Stimulated activated CD4-positive, alpha-beta T cell treated with anti-CD3 and anti-CD28 coated beads, Interleukin-15, amount 100 ng/mL, for 48 hours (primary cell): ENCODE measurements around the gene IGF2BP2.
A peak's percentile ranks its signal among the peaks of the same experiment; 100 is the strongest.
"Not testable (repeated sequence)": the region's sequence is repeated elsewhere in the genome, so short reads cannot be mapped to it uniquely, and the experiment has no call there.

Experiments
- DNase-seq, 2 donors: peaks; one replicate each; pipeline ENCODE4 v3.0.0-alpha.2; 2020; ENCODE audit warnings: low read depth in 2 of 2

The IGF2BP2 gene

DNA sequence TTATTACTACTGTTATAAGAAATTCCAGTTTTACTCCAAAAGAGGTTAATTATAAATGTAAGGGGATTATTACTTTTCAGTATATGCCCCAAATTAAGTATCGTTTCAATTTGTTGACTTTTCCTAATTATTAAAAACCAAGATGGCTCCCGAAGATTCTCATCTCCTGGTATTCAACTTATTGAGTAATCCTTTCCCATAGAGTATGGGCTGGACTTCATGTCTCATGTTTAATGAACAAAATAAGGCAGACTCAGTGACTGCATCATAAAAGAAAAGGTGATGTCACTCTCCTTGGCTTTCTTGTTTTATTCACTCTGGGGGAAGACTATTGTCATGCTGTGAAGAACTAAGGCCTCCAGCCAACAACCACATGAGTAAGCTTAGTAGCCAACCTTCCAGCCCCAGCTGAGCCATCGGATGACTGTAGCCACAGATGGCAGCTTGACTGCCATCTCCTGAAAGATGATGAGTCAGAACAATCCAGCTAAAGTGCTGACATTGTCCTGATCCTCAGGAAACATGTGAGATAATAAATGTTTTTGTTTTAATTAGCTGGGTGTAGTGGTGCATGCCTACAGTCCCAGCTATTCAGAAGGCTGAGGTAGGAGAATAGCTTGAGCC, 17.3 kb downstream of the IGF2BP2 start:
- DNase-seq = no peak

DNA sequence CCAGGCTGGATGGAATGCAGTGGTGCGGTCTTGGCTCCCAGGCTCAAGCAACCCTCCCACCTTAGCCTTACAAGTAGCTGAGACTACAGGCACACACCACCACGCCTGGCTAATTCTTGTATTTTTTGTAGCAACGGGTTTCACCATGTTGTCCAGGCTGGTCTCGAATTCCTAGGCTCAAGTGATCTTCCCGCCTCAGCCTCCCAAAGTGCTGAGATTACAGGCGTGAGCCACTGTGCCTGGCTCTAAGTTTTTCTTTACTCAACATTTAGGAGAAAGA, 26.1 kb downstream of the IGF2BP2 start:
- DNase-seq = not testable (repeated sequence)

DNA sequence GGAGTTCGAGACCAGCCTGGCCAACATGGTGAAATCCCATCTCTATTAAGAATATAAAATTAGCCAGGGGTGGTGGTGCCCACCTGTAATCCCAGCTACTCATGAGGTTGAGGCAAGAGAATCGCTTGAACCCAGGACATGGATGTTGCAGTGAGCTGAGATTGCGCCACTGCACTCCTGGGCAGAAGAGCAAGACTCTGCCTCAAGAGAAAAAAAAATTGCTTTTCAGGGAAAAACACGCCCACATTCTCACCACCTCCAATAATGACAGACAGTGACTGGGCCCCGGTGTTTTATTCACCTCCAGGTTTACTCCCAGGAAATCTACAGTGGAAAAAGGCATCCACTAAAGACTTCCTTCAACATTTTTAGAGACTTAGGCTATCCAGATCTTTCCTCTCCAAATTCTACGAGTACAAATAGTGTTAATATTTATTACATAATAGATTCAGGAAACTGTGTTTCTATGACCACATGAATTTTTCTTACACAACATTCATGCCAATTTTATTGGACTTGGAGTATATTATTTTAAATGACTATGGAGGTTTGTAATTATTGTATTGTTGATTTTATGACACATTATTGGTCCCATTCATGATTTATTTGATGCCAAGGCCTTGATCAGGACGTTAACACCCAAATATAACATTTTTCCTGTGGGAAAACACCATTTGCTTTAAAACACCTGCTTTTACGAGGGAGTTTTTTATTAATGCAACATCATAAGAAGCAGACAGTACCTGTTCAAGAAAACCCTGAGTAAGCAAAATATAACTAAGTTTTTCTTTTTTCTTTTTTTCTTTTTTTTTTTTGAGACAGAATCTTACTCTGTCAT, 26.6 kb downstream of the IGF2BP2 start:
- no peak for DNase-seq

DNA sequence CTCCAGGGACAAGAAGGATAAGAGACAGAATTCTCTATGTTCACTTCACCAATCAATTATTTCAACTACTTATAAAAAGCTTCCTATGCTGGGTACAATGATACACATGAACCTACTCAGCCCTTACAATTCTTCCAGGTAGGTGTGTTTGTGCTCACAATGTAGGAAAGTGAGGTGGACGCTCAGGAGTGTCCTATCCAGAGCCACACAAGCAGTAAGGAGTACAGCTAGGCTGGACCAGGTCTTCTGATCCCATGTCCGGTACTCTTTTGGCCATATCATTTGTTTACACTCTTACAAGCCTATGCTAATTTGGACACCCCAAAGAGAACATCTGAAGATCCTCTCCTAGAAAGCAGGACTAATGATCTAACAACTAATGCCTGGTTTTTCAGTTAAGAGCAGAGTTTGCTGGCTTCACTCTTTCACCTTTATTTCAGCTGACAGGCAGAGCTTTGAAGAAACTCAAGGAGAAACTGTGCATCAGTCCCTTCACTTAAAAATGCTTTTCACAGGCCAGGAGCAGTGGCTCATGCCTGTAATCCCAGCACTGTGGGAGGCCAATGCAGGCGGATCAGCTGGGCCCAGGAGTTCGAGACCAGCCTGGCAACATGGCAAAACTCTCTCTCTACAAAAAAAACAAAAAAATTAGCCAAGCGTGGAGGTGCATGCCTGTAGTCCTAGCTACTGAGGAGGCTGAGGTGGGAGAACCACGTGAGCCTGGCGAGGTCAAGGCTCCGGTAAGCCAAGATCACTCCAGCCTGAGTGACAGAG, 27.5 kb downstream of the IGF2BP2 start:
- no peak for DNase-seq

DNA sequence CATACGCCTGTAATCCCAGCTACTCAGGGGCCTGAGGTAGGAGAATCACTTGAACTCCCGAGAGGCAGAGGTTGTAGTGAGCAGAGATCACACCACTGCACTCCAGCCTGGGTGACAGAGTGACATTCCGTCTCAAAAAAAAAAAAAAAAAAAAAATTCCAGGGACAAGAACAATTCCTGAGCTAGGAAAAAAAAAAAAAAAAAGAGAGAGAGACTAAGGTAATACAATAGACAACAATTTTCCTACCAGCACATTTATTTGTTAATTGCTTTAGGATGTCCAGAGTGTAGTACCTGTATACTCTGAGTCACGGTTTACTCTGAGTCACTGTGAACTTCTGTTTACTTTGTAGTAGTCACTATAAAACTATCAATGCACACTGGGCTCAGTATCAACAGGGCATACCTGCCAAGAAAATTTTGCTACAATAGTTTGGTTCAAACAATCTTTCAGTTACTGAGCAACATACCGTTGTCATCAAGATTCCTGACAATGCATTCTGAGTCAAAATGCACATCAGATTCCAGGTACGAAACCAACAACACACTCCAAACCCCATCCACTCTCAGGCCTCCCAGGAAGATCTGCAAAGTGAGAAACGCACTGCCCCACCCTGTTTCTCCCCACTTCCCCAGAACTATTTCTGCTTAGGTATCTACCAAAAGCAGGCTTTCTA, 28.3 kb downstream of the IGF2BP2 start:
- DNase-seq = no peak

DNA sequence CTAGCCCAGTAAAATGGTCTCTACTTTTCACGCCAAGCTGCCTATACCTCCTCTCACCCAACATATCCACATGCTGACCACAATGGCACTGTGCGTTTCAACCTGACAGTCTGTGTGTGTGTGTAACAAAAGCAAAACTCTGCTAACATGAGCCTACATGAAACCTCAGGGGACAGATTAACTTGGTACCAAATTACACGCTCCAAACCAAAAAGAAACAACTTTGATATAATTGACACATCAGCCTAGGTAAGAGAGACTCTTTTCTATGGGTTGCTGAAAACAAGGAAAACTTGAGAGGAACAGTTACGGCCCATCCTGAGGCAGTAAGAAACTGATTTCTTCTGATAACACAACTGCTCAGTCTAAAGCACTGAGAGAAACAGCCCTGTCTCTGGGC, 31.5 kb downstream of the IGF2BP2 start:
- no peak for DNase-seq

DNA sequence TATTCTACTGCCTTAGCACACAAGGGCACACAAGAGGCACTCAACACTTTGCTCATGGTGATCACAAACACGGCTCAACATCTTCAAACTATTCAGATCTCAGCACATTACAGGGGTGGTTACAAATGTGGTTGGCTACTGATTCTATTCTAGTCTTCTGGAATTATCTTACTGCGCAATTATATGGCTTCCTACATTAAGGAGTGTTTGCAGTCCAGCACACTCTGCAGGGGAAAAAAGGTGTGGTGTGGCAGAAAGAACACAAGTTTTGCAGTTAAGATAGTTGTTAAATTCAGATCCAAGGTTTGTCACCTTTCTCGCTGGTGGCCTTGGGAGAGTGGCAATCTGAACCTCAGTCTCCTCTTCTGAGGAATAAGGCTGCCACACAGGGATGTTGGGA, 31.9 kb downstream of the IGF2BP2 start:
- DNase-seq = no peak

DNA sequence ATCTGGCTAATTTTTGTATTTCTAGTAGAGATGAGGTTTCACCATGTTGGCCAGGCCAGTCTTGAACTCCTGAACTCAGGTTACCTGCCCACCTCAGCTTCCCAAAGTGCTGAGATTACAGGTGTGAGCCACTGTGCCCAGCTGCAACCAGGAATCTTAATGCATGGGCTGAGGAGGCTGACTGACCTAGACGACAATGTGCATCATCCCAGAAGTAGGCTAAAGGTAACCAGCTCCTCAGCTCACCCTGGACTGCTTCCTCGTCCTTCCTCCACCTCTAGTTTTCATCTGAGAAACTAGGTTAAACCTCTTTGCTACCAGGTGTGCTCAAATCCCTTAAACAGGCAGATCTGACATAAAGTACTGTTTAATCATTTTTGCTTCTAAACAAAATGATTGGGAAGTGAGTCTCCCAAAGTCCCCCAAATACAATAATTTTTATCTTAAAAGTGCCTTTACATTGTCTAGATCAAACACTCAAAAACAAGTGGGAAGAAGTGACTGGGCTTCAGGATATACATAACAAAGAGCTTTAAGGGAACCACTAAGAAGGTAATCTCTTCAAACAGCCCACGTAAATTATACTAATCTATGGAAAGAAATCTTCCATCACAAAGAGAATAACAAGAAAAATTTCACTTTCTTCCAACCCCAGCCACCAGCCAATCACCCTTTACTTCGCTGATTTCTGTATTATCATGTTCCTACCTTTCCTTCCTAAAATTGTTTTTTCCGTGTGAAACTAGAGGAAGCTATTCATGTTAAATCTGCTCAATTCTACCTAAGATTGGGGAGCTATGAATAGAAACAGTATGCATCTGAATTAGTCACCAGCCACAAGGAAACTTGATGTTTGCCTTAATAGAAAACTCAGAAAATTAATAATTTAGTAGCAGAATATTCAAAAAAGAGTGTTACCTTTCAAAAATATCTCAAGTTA, 34.7 kb downstream of the IGF2BP2 start:
- DNase-seq = no peak

DNA sequence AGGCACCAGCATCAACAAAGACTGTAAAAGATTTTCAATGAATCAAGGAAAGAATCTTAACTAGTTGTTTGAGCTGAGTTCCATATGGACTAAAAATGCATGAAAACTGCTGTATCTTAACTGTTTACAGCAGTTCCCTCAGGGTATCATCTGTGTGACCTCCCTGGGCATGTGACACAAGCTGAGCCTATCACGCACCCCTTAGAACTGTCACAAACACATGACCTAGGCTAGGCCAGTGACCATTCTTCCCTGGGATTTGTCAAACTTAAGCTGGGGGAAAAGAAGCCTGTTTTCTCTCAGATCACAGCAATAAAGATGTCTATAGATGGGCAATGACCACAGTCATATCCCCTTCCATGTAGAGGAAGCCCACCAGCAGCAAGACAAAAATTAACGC, 35.7 kb downstream of the IGF2BP2 start:
- no peak for DNase-seq

DNA sequence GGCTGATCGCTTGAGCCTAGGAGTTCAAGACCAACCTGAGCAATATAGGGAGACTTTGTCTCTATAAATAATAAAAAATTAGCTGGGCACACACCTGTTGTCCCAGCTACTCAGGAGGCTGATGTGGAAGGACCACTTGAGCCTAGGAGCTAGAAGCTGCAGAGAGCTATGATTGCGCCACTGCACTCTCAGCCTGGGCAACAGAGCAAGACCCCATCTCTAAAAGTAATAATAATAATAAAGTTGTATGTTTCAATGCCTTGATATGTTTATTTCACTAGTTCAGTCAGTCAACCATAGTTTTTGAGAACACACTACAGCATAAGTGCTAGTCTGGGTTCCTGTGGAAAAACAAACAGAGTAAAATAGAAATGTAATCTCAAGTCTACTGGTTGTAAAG, 36.5 kb downstream of the IGF2BP2 start:
- no peak for DNase-seq

DNA sequence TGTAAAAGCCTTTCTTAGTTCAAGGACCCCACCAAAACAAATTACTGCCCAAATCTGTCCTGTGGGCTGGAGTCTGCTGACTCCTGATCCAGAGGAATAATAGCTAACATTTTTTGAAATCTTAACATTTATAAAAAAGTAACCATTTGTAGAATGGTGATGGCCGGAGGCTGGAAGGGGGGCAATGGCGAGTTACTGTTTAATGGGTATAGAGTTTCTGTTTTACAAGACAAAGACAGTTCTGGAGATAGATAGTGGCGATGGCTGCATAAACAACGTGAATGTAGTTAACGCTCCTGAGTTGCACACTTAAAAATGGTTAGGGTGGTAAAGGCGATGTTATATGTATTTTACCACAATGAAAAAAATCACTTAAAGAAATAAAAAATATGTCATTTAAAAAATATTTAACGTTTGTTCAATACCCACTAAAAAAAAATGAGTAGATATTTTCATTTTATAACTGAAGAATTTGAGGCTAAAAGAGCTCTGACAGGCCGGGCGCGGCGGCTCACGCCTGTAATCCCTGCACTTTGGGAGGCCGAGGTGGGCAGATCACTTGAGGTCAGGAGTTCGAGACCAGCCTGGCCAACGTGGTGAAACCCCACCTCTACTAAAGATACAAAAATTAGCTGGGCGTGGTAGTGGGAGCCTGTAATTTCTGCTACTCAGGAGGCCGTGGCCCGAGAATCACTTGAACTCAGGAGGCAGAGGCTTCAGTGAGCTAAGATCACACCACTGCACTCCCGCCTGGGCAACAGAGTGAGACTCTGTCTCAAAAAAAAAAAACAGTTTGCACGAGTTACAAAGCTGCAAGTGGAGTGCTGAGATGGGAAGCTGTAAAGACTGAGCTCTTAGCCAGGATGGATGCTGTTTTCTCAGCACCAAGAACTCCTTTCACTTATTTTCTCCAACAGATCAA, 37.6 kb downstream of the IGF2BP2 start:
- DNase-seq = no peak

DNA sequence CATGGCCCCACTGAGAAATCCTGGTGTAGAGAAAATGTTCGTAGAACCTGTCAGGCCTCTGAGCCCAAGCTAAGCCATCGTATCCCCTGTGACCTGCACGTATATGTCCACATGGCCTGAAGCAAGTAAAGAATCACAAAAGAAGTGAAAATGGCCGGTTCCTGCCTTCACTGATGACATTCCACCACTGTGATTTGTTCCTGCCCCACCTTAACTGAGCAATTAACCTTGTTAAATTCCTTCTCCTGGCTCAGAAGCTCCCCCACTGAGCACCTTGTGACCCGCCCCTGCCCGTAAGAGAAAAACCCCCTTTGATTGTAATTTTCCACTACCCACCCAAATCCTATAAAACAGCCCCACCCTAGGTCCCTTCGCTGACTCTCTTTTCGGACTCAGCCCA, 38.6 kb downstream of the IGF2BP2 start:
- DNase-seq = not testable (repeated sequence)

DNA sequence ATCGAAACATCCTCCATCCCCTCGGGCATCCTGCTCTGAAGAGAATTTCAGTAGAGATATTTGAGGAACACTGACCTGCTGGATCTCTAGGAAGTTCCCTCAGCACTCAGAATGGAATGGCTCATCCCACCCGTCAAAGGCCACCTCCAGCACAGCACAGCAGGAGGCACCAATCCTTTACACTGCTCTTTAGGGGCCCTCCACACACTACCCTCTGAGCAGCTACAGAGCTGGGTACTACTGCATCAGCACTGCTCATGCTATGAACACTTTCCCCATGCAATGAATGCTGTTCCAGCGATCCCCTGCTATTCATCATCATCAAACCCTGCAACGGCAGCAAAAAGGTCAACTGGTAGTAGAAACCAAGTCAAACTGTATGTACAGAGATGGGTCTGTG, 40.5 kb downstream of the IGF2BP2 start:
- DNase-seq = no peak

DNA sequence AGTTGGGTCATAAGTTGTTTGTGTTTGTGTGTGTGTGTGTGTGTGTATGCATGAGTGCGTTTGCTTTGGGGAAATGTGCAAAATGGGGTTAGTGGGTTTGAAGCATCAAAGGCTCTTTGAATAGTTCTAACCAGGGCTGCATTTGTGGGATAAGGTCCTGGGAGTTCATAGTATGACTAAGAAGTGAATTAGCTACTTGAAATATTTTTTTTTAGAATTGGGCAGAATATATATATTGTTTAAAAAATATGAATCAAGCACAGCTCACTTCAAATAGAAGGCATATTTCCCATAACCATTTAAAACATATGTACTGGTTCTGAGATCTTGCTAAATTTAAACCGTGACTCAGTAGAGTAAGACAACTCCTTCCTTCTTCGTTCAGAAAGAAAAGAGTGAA, 43.1 kb downstream of the IGF2BP2 start:
- DNase-seq = no peak

DNA sequence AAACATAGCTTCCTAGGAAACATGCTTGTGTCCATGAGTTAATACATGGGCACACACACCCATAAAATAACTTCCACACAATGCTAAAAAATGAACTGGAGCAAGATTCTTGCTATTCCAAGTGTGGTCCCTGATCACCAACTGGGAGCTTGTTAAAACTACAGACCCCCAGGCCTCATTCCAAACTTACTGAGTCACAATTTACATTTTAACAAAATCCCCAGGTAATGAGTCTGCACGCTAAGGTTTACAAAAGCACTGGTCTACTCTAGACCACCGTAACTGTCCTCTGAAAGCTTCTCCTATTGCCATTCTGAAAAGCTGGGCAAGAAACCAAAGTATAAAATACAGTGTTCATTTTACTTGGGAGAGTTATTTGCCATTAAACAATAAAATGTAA, 45.4 kb downstream of the IGF2BP2 start:
- DNase-seq = no peak

DNA sequence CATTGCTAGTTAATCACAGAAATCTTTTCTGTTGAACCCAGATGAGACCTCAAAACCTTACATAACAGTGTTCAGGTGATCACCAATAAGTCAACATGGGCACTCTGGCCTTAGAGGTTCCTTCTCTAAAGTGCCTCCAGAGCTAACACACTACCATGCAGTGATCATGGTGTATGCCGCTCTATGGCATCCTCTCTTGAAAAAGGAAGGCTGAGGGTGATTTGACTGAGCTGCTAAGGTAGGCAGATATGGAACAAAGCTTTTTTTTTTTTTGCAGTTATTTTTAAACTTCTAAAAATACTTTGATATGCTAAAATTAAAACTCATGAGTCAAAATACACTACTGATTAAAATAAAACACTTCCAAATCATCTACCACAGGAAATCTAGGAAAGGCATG, 46.0 kb downstream of the IGF2BP2 start:
- DNase-seq = no peak

DNA sequence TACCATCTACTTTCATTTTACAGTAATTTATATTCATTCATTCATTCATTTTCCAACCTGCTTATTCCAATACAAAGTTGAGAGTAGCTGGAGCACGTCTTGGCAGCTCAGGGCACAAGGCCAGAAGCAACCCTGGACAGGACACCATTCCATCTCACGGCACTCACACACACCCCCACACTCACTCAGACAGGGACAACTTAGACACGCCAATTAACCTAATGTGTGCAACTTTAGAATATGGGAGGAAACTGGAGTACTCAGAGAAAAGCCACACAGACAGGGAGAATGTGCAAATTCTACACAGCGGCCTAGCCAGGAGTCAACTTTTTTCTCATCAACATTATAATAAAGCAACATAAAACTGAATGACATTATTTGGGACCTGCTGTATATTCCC, 46.7 kb downstream of the IGF2BP2 start:
- DNase-seq = no peak

DNA sequence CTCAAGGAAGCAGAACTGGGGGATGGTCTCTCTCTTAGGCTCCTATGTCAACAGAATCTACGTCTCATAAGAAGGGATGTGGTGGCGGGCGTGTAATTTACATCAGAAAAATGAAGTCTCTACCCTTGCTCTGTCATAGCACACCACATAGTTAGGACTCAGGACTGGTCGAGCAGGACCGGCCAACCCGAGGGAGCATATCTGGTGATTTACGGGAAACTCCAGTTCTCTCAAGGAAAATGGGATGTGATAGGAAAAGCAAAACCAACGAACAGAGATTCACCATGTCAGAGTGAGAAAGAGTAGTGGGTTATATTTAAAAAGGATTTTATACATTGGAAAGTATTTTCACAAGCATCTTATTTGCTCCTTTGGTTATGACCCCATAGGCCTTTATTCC, 54.7 kb downstream of the IGF2BP2 start:
- no peak for DNase-seq

DNA sequence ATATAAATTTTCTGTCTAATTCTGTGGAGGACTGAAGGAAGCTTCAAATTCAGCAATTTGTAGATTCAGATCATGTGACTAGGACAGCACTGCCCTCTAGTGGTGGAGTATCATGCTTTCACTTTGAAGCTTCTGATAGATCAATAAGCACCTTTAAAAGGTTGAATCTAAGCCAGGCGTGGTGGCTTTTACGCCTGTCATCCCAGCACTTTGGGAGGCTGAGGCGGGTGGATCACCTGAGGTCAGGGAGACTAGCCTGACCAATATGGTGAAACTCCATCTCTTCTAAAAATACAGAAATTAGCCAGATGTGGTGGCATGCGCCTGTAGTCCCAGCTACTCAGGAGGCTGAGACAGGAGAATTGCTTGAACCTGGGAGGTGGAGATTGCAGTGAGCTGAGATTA, 56.3 kb downstream of the IGF2BP2 start:
- DNase-seq = peak; percentile 26 to 53

DNA sequence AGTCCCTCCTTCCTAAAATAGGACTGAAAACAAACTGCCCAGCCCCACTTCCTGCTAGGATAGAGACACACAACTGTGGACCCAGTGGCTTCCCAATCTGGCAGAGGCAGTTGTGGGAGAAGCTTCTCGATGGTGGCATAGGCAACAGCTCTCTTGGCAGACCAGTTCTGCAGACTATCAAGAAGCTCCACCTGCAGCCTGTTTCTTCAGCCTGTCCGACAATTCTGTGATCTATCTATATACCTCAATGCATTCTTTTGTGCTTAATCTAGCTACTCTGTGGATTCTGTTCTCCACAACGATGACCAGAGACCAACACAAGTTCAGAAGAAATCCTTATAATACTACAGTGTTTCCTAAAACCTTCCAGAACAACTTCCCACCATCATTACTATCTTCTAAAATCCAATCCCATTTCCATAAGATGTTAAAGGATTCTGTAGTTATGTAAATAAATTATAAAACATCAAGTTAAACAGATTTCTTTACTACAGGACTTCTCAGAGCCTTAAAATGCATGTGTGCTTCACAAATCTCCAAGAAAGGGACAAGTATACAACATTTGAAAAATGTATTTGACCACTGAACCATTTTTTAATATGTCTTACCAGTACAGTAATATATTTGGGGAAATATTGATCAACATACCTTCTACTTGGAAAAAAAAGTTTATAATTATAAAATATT, 57.7 kb downstream of the IGF2BP2 start:
- no peak for DNase-seq
